T-helper 22 cell (primary cell): ENCODE results near the gene OGDH.
"Not testable (repeated sequence)": the region's sequence is repeated elsewhere in the genome, so short reads cannot be mapped to it uniquely, and the experiment has no call there.

Experiments
- DNase-seq: peaks from one replicate; pipeline ENCODE4 v3.0.0-alpha.2; 2020; ENCODE audit warnings: low read depth

The OGDH gene

DNA sequence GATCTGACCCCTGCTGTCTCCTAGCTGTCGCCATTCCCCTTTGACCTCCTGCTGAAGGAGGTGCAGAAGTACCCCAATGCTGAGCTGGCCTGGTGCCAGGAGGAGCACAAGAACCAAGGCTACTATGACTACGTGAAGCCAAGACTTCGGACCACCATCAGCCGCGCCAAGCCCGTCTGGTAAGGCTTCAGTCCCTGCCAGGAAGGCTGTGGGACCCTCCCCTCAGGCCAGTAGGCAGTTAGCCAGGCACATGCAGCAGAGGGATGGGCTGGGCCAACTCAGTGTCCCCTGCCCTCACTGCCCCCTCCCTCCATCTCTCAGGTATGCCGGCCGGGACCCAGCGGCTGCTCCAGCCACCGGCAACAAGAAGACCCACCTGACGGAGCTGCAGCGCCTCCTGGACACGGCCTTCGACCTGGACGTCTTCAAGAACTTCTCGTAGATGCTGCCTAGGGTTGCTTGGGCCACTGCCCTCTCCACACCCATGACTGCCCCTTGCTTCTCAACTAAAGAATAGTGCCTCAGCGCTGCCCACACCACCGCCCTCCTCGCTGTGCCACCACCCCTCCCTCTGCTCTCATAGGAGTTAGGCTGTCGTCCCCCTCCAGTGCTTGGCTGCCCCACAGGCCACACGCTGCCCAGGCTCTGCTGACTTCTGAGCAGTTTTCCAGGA, 101.3 kb downstream of the OGDH start:
- DNase-seq = no peak

DNA sequence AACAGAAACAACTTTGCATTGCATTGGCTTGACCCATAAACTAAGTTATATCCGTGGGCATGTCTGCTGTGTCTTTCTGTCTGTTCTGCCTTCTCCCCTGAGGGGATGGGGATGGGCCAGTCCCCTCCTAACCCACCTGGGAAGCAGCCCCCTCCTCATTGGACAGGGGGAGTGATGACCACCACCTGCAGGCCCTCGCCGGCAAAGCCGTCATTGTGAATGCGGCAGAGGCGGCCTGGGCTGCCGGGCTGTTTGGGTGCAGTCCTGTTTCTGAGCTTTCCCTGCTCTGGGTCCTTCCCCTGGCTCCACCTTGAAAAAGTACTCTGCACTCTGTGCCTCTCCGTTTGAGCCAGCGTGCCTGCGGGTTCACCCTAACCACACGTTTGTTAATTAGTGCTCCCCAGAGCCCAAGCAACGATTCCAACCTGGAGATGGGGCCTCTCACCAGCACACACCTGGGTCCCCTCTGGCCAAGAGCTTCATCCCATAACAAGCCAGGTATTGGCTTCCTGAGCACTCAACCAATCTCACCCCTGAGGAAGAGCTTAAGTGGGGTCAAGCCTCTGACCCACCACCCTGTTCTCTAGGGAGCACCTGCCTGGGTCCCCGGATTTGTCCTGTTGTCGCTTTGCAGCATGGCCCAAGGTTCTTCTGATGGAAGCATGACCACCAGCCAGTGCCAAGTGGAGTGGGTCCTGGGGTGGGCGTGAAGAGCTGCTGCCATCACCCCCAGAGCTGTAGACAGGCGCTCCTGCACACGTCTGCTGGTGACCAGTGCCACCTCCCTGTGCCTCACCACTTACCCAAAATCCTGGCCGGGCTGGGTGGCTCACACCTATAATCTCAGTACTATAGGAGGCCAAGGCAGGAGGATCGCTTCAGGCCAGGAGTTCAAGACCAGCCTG, 102.8 kb downstream of the OGDH start:
- no peak for DNase-seq

GRCh38 chr7:44709945-44710596, 103.6 kb downstream of the OGDH start:
- no peak for DNase-seq

GRCh38 chr7:44711528-44711927, 105.1 kb downstream of the OGDH start:
- DNase-seq = no peak

DNA sequence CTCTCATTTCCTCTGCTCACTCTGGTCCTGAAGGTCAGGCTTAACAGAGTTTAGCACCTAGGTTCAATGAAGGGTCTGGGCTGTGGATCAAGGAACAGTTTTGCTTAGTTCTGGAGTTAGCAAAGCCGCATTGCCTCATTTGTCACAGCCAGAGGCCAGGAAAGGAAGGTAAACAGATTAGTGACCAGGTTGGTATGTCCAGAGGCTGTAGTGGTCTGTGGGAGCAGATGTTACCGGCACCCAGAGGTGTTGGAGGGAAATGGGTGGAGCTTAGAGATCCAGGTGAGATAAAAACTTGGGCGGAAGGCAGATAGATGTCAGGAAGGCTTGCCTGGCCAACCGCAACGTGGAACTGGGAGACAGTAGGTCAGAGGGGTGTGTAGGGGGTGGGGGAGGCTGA, 105.6 kb downstream of the OGDH start:
- no peak for DNase-seq

GRCh38 chr7:44713141-44713540, 106.7 kb downstream of the OGDH start:
- no peak for DNase-seq

DNA sequence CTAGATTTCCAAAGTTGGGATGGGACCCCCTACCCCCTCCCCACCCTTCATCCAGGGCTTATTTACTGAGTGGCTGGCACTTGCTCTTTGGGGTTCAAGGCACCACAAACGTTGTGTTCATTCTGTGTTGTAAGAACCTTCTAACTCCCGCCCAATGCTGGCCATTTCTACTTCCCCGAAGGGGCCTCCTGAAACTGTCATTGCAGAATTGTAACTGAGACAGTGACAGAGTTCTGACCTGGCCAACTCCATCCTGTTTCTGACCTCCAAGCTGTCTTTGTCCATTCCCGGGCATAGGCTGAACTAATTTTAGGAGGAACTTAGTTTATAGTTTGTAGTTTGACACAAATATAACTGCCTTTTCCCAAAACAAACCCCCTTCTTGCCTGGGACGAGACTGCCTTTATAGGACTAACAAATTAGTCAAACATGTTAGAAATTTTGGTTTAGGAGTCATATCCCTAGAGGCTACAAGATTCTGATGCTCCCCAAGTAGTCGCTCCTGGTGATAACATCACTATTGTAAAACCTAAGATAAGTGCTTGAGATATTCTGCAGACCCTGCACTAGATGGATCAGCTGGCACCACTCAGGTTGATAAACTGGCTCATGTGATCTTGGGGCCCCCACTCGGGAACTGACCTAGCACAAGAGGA, 107.4 kb downstream of the OGDH start:
- no peak for DNase-seq

GRCh38 chr7:44716205-44716604, 109.8 kb downstream of the OGDH start:
- no peak for DNase-seq

- no peak for DNase-seq
These were observed 113.9 kb downstream of the OGDH start for GRCh38 chr7:44720301-44720700.

DNA sequence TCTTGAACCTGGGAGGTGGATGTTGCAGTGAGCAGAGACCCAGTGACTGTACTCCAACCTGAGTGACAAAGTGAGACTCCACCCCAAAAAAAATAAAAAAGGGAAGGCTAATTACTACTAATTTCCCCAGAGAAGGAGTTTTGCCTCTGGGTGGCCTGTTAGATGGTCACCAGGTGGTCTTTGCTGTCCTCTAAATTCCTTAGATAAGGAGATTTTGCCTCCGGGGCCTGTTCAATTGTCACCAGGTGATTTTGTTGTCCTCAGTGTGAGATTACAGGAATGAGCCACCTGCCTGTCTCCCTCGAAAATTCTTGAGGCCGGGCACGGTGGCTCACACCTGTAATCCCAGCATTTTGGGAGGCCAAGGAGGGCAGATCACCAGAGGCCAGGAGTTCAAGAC, 117.8 kb downstream of the OGDH start:
- no peak for DNase-seq

- DNase-seq = not testable (repeated sequence)
These were observed 119.8 kb downstream of the OGDH start for GRCh38 chr7:44726250-44726649.

- DNase-seq = no peak
These were observed 120.9 kb downstream of the OGDH start for GRCh38 chr7:44727158-44727936.

DNA sequence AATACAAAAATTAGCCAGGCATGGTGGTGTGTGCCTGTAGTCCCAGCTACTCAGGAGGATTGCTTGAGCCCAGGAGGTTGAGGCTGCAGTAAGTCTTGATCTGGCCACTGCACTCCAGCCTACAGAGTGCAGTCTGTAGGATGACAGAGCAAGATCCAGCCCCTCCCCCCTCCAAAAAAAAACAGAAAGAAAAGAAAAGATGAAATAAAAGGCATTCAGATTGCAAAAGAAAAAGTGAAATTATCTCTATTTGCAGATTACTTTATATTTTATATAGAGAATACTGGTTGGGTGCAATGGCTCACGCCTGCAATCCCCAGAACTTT, 121.5 kb downstream of the OGDH start:
- DNase-seq = no peak

DNA sequence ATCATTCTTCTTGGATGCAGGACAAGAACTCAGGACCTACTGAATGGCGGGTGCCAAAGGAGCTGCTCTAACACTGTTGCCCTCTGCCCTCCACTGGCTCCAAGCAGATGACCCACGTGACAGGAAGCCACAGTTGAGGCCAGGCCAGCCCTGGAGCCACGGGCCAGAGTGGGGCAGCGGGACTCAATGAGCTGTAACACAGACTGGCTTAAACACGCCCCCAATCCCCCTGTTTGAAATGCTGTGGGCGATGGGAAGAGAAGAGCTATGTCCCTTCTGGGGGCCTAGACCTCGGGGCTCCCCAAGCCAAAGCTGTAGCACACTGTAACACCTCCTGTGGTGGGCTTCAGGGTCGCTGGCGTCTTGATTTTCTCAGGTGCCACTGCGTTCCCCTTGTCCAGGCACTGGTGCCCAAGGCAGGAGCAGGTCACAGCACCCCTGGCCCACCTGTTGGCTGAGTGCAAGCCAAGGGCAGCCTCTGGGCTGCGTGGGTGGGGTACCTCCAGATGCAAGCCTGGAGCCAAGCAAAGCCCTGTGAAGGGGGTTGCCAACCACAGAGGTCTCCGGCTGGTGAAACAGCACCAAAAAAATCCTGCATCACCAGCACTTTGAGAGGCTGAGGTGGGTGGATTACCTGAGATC, 123.6 kb downstream of the OGDH start:
- DNase-seq = no peak

- not testable (repeated sequence) for DNase-seq
These were observed 126.5 kb downstream of the OGDH start for GRCh38 chr7:44732971-44733370.

DNA sequence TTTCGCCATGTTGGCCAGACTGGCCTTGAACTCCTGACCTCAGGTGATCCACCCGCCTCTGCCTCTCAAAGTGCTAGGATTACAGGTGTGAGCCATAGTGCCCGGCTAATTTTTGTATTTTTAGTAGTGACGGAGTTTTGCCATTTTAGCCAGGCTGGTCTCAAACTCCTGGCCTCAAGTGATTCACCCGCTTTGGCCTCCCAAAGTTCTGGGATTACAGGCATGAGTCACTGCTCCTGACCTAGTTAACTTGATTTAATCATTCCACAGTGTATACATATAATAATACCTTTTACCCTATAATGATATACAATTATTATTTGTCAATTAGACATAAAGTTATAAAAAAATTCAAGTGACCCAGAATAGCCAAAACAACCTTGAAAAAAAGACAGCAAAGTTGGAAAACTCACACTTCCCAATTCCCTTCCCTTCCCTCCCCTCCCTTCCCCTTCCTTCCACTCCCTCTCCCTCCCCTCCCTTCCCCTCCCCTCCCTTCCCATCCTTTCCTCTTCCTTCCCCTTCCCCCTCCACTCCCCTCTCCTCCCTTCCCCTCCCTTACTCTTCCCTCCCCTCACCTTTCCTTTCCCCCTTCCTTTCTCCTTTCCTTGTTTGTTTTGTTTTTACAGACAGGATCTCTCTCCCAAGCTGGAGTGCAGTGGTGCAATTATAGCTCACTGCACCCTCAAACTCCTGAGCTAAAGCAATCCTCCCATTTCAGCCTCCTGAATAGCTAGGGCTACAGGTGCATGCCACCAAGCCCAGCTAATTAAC, 127.5 kb downstream of the OGDH start:
- no peak for DNase-seq

DNA sequence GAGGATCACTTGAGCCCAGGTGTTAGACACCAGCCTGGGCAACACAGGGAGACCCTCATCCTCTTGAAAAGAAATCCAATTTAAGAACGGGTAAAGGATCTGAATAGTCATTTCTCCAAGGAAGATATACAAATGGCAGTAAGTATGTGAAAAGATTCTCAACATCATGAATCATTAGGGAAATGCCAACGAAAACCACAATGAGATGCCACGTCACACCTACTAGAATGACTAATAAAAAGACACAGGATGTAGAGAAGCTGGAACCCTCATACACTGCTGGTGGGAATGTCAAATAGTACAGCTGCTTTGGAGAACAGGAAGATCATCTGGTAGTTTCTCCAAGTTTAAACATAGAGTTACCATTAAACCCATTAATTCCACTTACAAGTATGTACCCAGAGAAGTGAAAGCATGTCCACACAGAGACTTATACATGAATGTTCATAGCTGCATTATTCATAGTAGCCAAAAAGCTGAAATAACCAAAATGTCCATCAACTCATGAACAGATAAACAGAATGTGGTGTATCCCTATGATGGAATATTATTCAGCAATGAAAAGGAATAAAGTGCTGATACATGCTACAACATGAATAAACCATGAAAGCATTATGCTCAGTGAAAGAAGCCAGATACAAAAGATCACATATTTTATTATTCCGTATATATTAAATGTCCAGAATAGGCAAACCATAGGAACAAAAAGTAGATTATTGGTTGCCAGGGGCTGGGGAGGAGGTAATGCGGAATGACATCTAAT, 129.2 kb downstream of the OGDH start:
- peak; percentile 27 for DNase-seq

DNA sequence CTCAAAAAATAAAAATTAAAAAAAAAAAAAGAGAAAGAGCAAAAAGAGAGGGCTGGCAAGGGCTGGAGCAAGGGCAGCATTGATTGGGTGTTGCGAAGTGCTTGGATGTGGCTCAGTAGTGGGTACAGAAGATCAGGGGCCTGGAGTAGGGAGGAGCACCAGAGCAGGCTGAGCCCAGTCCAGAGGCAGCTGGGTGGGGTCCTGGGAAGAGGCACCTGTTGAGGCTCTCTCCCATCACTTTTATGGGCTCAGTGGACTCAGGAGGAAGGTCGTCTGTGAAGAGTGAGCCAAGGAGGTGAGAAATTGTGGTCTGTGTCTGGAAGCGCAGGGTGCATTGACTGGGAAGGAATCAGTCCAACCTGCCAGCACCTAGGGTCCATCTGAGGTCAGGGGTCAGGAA, 130.5 kb downstream of the OGDH start:
- no peak for DNase-seq

DNA sequence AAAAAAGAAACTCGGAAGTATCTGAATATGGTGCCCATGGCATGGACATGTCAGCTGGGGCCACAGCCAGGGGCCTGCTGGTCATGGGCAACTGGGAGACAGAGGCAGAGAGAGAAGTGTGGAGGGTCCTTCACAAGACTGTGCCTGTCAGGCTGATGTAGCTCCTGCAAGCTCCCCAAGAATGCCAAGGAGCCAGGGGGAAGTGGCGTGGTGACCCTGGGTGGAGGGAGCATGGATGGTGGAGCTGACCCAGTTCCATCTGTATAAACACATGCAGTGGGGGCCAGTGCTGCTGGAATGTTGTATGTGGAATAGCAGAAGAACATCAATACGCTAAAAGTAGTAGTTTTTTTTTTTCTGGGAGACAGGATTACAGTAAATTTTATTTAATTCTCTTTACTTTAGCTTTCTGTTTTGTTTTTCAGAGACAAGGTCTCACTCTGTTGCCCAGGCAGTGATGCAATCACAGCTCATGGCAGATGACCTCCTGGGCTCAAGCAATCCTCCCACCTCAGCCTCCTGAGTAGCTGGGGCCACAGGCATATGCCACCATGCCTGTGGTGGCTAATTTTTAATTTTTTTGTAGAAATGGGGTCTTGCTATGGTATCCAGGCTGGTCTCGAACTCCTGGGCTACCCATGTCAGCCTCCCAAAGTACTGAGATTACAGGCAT, 131.8 kb downstream of the OGDH start:
- no peak for DNase-seq
